ENCODE results near the gene IGFN1. TPM values are rescaled to one million over a fixed set of nuclear protein-coding genes. Genes with fewer than 3 reads are reported as not detected.

The IGFN1 gene
- total RNA-seq, 3 donors from 2014 or later (not counting 1 experiment from before 2014, with no cell fraction given): not detected

GRCh38 chr1:201172326-201172725 is 18.3 kb upstream of the IGFN1 start:
- WGBS (ENCODE audit: insufficient coverage): 92% methylated on average over 4 of the region's 4 CpGs
- intact Hi-C loops (cut with micrococcal nuclease): no loop called here
- Histone ChIP-seq H3K4me3 (ENCODE audit: low read length) (no peak overlapping the region), H3K27ac (ENCODE audit: low read length) (no peak overlapping the region), H3K27me3 (ENCODE audit: control insufficient read depth, insufficient read depth, low read length) (no peaks in the 10 kb centered on the region), H3K4me1 (ENCODE audit: control insufficient read depth, insufficient read depth, low read length) (peaks cover 15% of the 10 kb centered on the region), H3K9me3 (ENCODE audit: control insufficient read depth, insufficient read depth, low read length) (no peaks in the 10 kb centered on the region), H3K36me3 (ENCODE audit: control insufficient read depth, insufficient read depth, low read length) (no peaks in the 10 kb centered on the region)
- no peak for TF ChIP-seq CTCF (IDR thresholded peaks at IDR 0.05)
- Mint-ChIP-seq H3K27me3 (ENCODE audit: low read depth in 2 of 2) (peaks cover 21 to 23% of the 10 kb centered on the region in 2 donors), H3K27ac (no peak overlapping the region), H3K36me3 (no peaks in the 10 kb centered on the region), H3K4me3 (peak overlapping the region; percentile 83), H3K9me3 (no peaks in the 10 kb centered on the region), H3K4me1 (peaks cover 16 to 18% of the 10 kb centered on the region in 2 donors)
- DNase-seq: no peak
- ATAC-seq: no peak

- ATAC-seq (no peak), DNase-seq (no peak)
- Mint-ChIP-seq H3K27me3 (ENCODE audit: low read depth in 2 of 2) (peaks cover 21 to 23% of the 10 kb centered on the region in 2 donors), H3K4me1 (peaks cover 16 to 18% of the 10 kb centered on the region in 2 donors), H3K9me3 (no peaks in the 10 kb centered on the region), H3K27ac (no peak overlapping the region), H3K36me3 (no peaks in the 10 kb centered on the region), H3K4me3 (peak overlapping the region; percentile 51)
- H3K4me3 ChIP-seq (ENCODE audit: low read length): no peak overlapping the region
- intact Hi-C loops (cut with micrococcal nuclease): no loop called here
- H3K9me3 ChIP-seq (ENCODE audit: control insufficient read depth, insufficient read depth, low read length): no peaks in the 10 kb centered on the region
- 75% methylated on average over 3 of the region's 4 CpGs for WGBS (ENCODE audit: insufficient coverage)
- TF ChIP-seq CTCF (IDR thresholded peaks at IDR 0.05): no peak
- H3K27me3 ChIP-seq (ENCODE audit: control insufficient read depth, insufficient read depth, low read length): no peaks in the 10 kb centered on the region
- no peak overlapping the region for H3K27ac ChIP-seq (ENCODE audit: low read length)
- no peaks in the 10 kb centered on the region for H3K36me3 ChIP-seq (ENCODE audit: control insufficient read depth, insufficient read depth, low read length)
- peaks cover 15% of the 10 kb centered on the region for H3K4me1 ChIP-seq (ENCODE audit: control insufficient read depth, insufficient read depth, low read length)
These were observed 17.5 kb upstream of the IGFN1 start for GRCh38 chr1:201172999-201173610.

- no peak for DNase-seq
- no peak overlapping the region for H3K27ac ChIP-seq (ENCODE audit: low read length)
- H3K9me3 ChIP-seq (ENCODE audit: control insufficient read depth, insufficient read depth, low read length): no peaks in the 10 kb centered on the region
- peaks cover 23 to 25% of the 10 kb centered on the region in 2 donors for H3K27me3 Mint-ChIP-seq (ENCODE audit: low read depth in 2 of 2)
- ATAC-seq: no peak
- no peaks in the 10 kb centered on the region for H3K27me3 ChIP-seq (ENCODE audit: control insufficient read depth, insufficient read depth, low read length)
- H3K27ac Mint-ChIP-seq: no peak overlapping the region
- peaks cover 15% of the 10 kb centered on the region for H3K4me1 ChIP-seq (ENCODE audit: control insufficient read depth, insufficient read depth, low read length)
- H3K9me3 Mint-ChIP-seq: no peaks in the 10 kb centered on the region
- TF ChIP-seq CTCF (IDR thresholded peaks at IDR 0.05): no peak
- no peak overlapping the region for H3K4me3 ChIP-seq (ENCODE audit: low read length)
- no peaks in the 10 kb centered on the region for H3K36me3 ChIP-seq (ENCODE audit: control insufficient read depth, insufficient read depth, low read length)
- H3K4me1 Mint-ChIP-seq: peaks cover 16 to 18% of the 10 kb centered on the region in 2 donors
- intact Hi-C loops (cut with micrococcal nuclease): no loop called here
- no peaks in the 10 kb centered on the region for H3K36me3 Mint-ChIP-seq
- no peak overlapping the region for H3K4me3 Mint-ChIP-seq
- WGBS (ENCODE audit: insufficient coverage): 93% methylated on average over 1 of the region's 1 CpG
These were observed 16.9 kb upstream of the IGFN1 start for GRCh38 chr1:201173736-201174135.
